NAMALWA (cell line): ENCODE results near the gene CDHR2.

Experiments
- DNase-seq: peaks from one replicate; pipeline ENCODE4 v3.0.0-alpha.2; 2015; ENCODE audit warnings: low spot score

CDHR2 gene

GRCh38 chr5:176548967-176549444, at the start of gene CDHR2:
Gene CDHR2, plus strand, starts transcription at chr5:176549342. Its CDS starts 16,011 bp downstream, at chr5:176565353.
- DNase-seq = no peak

GRCh38 chr5:176500511-176500910, 48.6 kb upstream of the CDHR2 start:
- no peak for DNase-seq

- no peak for DNase-seq
Measured at GRCh38 chr5:176501333-176501732, 47.8 kb upstream of the CDHR2 start.

GRCh38 chr5:176503496-176503895, 45.6 kb upstream of the CDHR2 start:
- DNase-seq = no peak

GRCh38 chr5:176507911-176508310, 41.2 kb upstream of the CDHR2 start:
- no peak for DNase-seq

GRCh38 chr5:176508603-176509002, 40.5 kb upstream of the CDHR2 start:
- no peak for DNase-seq

GRCh38 chr5:176513788-176514187, 35.4 kb upstream of the CDHR2 start:
- DNase-seq = no peak

GRCh38 chr5:176514244-176514950, 34.7 kb upstream of the CDHR2 start:
- peak; percentile 43 for DNase-seq

- no peak for DNase-seq
Measured at GRCh38 chr5:176515396-176515795, 33.7 kb upstream of the CDHR2 start.

- no peak for DNase-seq
Measured at GRCh38 chr5:176517053-176517661, 32.0 kb upstream of the CDHR2 start.

GRCh38 chr5:176519810-176520720, 29.1 kb upstream of the CDHR2 start:
- no peak for DNase-seq

- DNase-seq = no peak
Measured at GRCh38 chr5:176521286-176521685, 27.9 kb upstream of the CDHR2 start.

GRCh38 chr5:176521699-176522263, 27.4 kb upstream of the CDHR2 start:
- DNase-seq = no peak

- DNase-seq = no peak
Measured at GRCh38 chr5:176524138-176524537, 25.0 kb upstream of the CDHR2 start.

GRCh38 chr5:176524987-176525386, 24.2 kb upstream of the CDHR2 start:
- DNase-seq = no peak

GRCh38 chr5:176525677-176526076, 23.5 kb upstream of the CDHR2 start:
- no peak for DNase-seq

GRCh38 chr5:176526462-176526861, 22.7 kb upstream of the CDHR2 start:
- DNase-seq = no peak

- DNase-seq = no peak
Measured at GRCh38 chr5:176527246-176528222, 21.6 kb upstream of the CDHR2 start.

- no peak for DNase-seq
Measured at GRCh38 chr5:176528301-176528700, 20.8 kb upstream of the CDHR2 start.

GRCh38 chr5:176528761-176529115, 20.4 kb upstream of the CDHR2 start:
- no peak for DNase-seq

- DNase-seq = peak; percentile 23
Measured at GRCh38 chr5:176529116-176529740, 19.9 kb upstream of the CDHR2 start.
